HG03520 (cell line): ENCODE results near the gene ASTN1.

ENCODE experiments used
- ATAC-seq: cut with Tn5 transposase; IDR thresholded peaks from one replicate; pipeline ENCODE4 v1.9.1; 2021; ENCODE audit warnings: mild to moderate bottlenecking, moderate library complexity; ENCODE audit not compliant: unreplicated experiment

ASTN1 gene

DNA sequence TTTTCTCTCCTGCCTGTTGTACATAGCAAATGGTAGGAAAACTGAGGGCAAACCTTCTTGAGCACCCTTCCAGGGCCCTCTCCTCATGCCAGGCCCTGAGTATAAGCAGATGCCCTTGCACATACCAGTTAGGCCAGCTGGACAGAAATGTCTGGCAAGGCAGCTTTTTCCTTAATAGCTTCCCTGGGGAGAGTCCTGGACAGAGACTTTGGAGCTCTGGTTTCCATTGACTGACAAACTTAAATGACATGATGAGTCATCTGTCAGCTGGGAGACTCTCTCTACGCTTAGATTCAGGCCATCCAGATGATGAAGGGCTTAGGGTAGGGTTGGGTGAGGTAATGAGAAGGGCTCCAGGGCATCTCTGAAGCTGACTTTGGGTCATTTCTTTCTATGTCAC lies 317.5 kb downstream of the ASTN1 start:
- no peak for ATAC-seq

DNA sequence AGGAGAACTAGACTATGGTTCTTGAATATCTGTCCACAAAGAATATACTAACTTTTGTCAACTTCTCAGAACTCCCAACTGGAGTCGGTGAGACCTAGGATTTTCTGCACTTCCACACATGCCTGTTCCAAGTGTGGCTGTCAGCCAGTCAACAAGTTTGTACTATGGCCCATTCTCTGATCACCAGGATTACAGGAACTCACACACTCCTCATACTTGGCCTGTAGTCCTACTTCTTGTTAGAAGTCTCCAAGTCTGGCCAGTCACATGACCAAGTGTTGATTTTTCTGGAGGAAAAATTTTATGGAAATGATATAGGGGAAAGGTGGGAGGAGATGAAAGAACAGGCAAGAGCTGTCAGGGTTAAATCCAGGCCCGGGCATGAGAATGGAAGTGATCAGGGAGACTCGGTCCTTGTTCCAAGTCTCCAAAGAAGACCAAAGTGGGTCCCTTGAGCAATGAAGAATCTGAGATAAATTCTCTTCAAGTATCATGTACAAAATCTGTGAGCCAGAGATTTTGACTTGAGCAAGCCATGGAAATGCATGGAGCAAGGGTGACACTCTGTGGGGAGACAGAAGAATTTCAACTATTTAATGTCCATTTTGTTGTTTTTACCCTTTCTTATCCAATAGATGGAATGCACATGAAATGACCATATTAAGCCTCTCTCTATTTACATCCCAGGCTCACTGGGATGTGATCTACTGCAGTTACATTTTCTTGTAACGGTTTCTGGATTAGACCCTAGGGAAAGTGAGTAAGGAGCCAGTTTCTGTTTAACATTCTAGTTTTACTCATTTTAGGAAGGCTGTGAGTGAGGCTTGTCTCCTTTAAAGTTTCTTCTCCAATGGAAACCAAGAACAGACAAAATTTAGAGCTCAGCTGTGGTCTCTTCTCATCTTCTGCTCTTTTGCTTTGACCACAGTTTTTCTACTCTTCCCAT lies 320.9 kb downstream of the ASTN1 start:
- ATAC-seq: no peak

DNA sequence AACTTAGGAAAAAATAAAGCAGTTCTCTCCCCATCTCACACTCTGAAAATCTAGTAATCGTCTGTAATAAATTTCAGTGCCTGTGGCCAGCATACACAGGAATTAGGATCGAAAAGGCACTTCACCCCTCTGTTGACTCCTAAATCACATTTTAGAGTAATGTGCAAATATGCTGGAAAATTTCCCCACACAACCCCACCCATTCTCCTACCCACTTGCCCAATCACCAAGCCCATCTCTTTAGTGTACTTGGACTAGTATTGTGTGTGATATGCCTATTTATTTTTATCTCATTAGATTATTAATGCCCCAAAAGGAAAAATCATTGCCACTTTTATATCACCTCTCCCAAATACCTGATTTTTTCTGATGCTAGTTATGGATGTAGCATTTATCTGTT lies 323.3 kb downstream of the ASTN1 start:
- no peak for ATAC-seq

DNA sequence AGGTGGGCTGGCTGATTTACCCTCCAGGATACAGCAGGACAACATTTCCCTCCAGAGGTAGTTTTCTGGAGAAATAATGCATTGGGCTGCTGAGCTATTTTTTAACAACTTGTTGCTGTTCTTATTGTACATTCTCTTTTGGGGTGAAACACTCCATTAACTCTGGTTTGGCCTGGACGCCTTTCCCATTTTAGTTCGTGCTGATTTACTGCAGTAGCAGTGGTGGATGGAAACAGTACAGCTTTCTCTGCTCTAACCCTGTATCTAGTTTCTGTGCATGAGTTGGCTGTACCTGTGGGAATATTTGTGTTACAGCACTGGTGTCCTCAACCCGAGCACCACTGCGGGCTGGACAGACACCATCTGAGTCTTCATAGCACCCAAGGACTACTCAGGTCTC lies 325.3 kb downstream of the ASTN1 start:
- ATAC-seq: no peak

DNA sequence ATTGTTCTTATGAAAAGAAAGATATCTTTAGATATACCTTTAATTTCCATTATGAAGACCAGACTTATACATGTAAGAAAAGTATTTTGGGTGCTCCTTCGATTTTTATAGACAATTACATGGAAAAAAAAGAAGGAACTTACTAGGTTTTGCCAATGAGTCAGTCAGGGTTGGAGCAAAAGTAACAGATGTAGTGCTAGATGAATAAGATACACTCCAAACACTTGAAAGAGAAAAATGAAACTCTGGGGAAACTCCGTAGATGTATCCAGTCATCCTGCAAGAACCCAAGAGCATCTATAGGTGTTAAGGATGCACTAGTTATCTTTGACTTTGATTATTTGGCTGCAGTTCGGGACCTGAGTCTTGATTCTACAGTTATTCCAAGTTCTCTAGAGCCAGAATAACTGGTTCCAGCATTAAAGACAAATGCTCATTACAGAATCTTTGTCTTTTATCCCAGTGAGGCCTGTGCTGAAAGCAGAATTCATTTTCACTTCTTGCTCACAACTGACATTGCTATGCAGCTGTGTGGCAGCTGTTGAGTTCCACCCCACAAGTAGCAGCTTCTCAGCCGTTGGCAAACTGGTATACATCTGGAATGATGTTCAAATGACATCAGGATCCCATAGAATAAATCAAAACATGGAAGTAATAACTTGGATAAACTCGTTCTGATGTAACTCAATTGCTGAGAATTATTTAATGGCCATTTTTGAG lies 326.1 kb downstream of the ASTN1 start:
- no peak for ATAC-seq

DNA sequence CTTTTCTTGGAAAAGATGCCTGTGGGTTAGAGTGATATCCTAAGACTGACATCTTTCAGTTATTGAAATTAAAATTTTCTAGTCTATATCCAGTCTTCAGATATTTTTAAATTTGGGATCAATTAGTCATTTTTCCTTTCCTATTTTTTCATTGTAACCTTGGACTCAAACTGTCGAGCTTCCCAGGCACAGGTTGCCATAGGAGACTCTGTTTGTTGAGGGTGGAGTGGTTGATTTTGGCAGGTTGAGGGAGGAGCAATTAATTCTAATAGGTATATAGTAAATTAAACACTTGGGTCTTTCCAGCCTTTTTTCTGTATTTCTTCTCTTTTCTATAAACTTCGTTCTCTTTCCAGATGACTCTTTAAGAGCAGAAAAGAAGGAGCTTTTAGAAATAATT lies 326.8 kb downstream of the ASTN1 start:
- ATAC-seq: no peak

DNA sequence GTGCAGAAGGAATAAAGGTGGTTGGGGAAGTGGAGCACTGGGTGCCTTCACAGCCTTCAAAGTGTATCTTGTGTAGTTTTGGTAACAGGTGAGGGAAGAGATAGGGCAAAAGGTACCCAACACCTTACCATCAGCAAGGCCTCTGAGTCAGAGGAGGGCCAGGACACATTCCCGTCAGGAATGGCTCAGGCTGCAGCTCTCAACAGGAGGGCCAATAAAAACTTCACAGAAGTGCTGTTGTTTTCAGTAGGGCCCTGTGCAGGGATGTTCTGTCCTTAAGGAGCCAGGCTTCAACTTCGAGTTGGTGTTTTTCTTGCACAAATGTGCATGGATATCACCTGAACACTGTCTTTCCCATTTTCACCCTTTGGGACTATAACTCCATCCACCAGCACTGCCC lies 333.4 kb downstream of the ASTN1 start:
- no peak for ATAC-seq

DNA sequence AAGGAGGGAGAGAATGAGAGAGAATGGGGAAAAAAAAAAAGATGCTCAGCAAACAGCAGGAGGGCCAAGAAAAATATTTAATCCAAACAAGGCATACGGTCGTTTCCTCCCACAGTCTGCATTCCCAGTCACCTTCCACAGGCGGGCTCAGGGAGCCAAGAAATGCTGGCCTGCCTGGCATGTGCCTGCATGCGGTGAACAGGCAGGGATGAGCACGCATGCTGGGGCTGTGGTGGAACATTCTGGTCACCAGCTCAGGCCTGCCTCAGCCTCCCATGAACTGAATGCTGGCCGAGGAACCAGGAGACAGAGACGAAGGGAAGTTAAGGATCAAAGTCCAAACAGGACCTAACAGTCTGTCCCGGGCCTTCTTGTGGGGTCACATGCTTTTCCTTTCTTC lies 335.3 kb downstream of the ASTN1 start:
- no peak for ATAC-seq

DNA sequence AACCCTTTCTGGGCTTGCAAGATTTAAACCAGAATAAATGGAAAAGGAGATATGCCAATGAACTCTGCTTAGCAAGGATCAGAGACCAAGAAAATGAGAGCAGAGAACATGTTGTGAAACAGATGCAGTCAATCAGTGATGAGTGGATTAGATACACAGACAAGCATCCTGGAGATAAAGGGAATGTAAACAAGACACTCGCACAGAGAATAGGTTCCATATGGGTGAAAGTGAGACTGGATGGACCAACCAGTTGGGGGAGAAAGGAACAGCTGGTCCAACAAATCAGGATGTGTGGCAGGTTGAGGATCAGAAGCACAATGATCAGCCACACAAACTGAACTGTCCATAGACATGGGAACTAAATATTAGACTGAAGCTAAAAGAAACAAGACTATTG lies 338.2 kb downstream of the ASTN1 start:
- no peak for ATAC-seq

DNA sequence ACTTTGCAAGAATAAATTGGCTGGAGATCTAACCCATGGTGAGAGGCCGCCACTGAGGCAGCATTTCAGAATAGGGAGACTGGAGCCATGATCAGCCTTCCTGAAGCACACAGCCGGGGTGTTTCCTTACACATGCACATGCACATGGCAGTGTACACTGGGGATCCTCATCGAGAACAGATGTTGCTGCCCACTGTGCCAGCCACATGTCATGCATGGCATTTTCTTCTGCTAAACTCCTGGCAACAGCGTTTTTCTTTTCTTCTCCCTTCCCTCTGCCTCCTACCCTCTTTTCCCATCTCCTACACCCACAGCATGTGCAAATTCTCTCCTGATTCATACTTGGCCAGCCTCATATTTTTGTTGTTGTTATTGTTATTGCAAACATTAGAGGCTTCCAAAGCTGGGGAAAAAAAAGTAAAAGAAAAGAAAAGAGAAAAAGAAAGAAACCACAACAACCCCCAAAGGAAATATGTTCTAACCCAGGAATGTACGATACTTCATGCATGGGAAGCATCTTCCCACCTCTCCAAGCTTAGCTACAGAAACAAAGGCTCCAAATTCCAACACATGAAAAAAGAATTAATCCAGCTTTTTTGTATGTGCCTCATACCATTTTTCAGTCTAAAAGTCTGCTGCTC lies 344.0 kb downstream of the ASTN1 start:
- ATAC-seq: no peak

DNA sequence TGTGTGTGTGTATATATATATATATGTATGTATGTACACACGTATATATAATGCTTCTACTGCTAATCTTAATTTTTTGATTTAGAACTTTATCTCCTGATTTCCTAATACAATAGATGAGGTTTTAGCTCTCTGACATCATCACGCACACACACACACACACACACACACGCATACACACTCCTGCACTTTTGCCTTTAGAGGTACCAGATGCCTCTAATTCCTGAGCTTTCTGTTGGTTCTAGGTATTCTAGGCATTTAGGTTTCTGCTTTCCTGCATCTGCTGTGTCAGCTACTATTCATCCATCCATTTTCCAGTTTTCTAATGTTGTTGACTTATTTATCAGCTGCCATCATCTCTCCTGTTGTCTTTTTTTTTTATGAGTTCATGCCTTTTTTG lies 348.3 kb downstream of the ASTN1 start:
- no peak for ATAC-seq

DNA sequence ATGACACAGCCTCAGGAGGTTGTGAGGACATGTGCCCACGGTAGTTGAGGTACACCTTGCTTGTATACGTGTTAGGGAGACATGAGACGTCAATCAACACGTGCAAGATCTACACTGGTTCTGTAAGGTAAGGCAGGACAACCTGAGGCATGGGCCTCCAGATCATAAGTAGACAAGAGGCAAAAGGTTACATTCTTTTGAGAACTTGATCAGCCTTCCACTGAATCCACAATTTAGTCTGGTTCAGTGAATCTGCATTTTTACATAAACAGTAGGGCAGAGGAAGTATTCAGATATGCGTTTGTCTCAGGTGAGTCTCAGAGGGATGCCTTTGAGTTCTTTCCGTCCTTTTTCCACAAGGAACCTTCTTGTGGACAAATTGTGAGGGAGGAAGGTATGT lies 348.9 kb downstream of the ASTN1 start:
- no peak for ATAC-seq

DNA sequence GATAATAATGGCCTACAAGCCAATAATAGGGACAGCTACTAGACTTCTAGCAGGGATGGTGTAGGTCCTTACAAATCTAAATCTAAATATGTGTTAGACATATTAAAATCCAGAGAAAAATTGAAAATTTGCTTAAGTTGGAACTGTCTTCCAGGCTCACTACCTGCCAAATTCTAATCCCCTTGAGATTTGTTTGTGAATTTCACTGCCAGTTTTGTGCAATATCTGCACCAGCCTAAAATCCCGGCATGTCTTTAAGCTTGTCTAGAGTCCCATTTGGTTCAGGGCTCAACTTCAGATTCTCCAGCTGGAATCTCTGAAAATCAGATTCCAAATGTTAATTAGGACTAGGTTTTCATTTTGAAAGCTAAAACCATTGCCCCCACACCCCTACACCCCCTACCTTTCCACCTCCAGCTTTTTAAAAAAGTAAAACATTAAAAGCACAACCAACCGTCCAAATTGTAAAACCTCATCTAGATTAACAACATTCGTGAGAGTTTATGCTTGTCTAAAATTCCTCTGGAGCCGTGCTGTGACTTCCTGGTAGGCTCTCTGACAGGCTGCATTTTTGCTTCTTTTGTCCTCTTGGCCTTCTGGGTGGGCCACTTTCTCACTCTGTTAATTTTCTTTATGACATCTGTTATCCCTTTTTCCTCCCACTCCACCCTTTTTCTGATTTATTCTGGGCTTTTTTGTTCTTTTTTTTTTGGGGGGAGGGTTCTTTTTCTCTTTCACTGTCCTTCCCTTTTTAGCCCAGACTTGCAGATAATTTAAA lies 352.8 kb downstream of the ASTN1 start:
- ATAC-seq: no peak

DNA sequence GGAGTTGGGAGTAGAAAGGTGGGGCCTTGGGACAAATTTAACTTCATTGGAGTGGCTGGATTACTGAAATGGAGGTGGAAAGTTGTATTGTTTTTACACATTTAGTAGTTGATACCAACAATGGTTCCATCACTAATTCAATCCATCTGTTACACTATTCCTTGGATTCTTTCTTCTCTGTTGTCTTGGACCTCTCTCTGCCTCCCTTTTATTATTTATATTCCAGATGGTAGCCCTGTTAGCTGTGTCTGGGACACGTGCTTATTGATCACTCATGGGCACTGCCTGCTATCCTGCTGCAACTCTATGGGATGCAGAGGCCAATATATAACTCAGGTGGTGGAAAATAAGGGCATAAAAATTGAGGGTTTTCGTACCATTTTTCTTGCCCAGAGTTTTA lies 355.2 kb downstream of the ASTN1 start:
- no peak for ATAC-seq
